GM23248 (cell line): ENCODE measurements around the gene ERG. TPM values are rescaled to one million over a fixed set of nuclear protein-coding genes. Genes with fewer than 3 reads are reported as not detected.

ENCODE experiments used
- DNase-seq: peaks from one replicate; pipeline ENCODE4 v3.0.0-alpha.2; 2015
- H2AFZ ChIP-seq: fragments of 200-600 bp; sonication (generic); 2 replicates; pipeline ENCODE4 v1.6.1; 2016; ENCODE audit warnings: antibody characterized with exemption
- H3F3A ChIP-seq: fragments of 200-600 bp; sonication (generic); 2 replicates; pipeline ENCODE4 v1.6.1; 2016; ENCODE audit warnings: mild to moderate bottlenecking, antibody characterized with exemption, mixed run types; ENCODE audit not compliant: insufficient read depth
- H3K27ac ChIP-seq: fragments of 200-600 bp; sonication (generic); 2 replicates; pipeline ENCODE4 v1.5.1; 2016; ENCODE audit warnings: mild to moderate bottlenecking
- H3K27me3 ChIP-seq: fragments of 200-600 bp; sonication (generic); replicated peaks from 2 replicates; pipeline ENCODE4 v1.6.1; 2016; ENCODE audit warnings: mild to moderate bottlenecking; ENCODE audit not compliant: insufficient read depth
- H3K36me3 ChIP-seq: fragments of 200-600 bp; sonication (generic); 2 replicates; pipeline ENCODE4 v1.6.1; 2016; ENCODE audit warnings: low read depth, mild to moderate bottlenecking
- H3K4me1 ChIP-seq: fragments of 200-600 bp; sonication (generic); 2 replicates; pipeline ENCODE4 v1.6.1; 2016; ENCODE audit warnings: mild to moderate bottlenecking; ENCODE audit not compliant: insufficient read depth
- H3K4me2 ChIP-seq: fragments of 200-600 bp; sonication (generic); one replicate; pipeline ENCODE4 v1.6.1; 2016; ENCODE audit warnings: mild to moderate bottlenecking; ENCODE audit not compliant: unreplicated experiment
- H3K4me3 ChIP-seq: fragments of 200-600 bp; sonication (generic); 2 replicates; pipeline ENCODE4 v1.5.1; 2016; ENCODE audit warnings: mild to moderate bottlenecking
- H3K79me2 ChIP-seq: fragments of 200-600 bp; sonication (generic); 2 replicates; pipeline ENCODE4 v1.6.1; 2016; ENCODE audit warnings: mild to moderate bottlenecking; ENCODE audit not compliant: insufficient read depth
- H3K9ac ChIP-seq: fragments of 200-600 bp; sonication (generic); 2 replicates; pipeline ENCODE4 v1.6.1; 2016; ENCODE audit warnings: mild to moderate bottlenecking
- H3K9me2 ChIP-seq: fragments of 200-600 bp; sonication (generic); 2 replicates; pipeline ENCODE4 v1.6.1; 2016; ENCODE audit warnings: mixed run types, mild to moderate bottlenecking, moderate library complexity; ENCODE audit not compliant: insufficient read depth
- H3K9me3 ChIP-seq: fragments of 200-600 bp; sonication (generic); one replicate; pipeline ENCODE4 v1.6.1; 2017; ENCODE audit warnings: low read depth
- H4K20me1 ChIP-seq: fragments of 200-600 bp; sonication (generic); 2 replicates; pipeline ENCODE4 v1.6.0; 2016; ENCODE audit not compliant: insufficient read depth
- EZH2 ChIP-seq: fragments of 200-600 bp; sonication (generic); IDR thresholded peaks from 2 replicates; pipeline ENCODE4 v1.6.1; 2018; ENCODE audit warnings: antibody characterized with exemption, mild to moderate bottlenecking; ENCODE audit not compliant: insufficient read depth, poor library complexity, severe bottlenecking
- EZH2phosphoT487 ChIP-seq: fragments of 200-600 bp; sonication (generic); IDR thresholded peaks from 2 replicates; pipeline ENCODE4 v1.6.1; 2018; ENCODE audit warnings: antibody characterized with exemption, moderate library complexity, mild to moderate bottlenecking, low read depth; ENCODE audit not compliant: insufficient read depth
- WGBS, 2 experiments: methylation state at CpG; one replicate each; pipeline ENCODE4 v1.1.6; 2015 to 2017; ENCODE audit warnings: low lambda C conversion rate in 2 of 2, low coverage in 1 of 2; ENCODE audit errors: missing lambda C conversion rate in 2 of 2; 5-methylcytosine and 5-hydroxymethylcytosine counted together
- in situ Hi-C: fragments of 300-500 bp; cut with MboI; formaldehyde crosslinking; loops from 2 replicates; pipeline ENCODE4 v1.15.0; 2020
- polyA plus RNA-seq: library from polyadenylated mRNA; unstranded; fragments of >200 nt; fragmentation: Nextera tagmentation; extraction: Ambion mirVana; gene quantifications from 2 replicates; pipeline ENCODE4 v1.2.1, GENCODE V29; 2016
- total RNA-seq: library from RNA; depleted of rRNA; stranded (reverse); fragments of >200 nt; shearing (Covaris generic); gene quantifications from 2 replicates; pipeline ENCODE4 v1.2.3, GENCODE V29; 2014

The ERG gene
- total and polyA plus RNA-seq, 2 experiments from 2014 or later, result 0.76 to 1.3 TPM

DNA sequence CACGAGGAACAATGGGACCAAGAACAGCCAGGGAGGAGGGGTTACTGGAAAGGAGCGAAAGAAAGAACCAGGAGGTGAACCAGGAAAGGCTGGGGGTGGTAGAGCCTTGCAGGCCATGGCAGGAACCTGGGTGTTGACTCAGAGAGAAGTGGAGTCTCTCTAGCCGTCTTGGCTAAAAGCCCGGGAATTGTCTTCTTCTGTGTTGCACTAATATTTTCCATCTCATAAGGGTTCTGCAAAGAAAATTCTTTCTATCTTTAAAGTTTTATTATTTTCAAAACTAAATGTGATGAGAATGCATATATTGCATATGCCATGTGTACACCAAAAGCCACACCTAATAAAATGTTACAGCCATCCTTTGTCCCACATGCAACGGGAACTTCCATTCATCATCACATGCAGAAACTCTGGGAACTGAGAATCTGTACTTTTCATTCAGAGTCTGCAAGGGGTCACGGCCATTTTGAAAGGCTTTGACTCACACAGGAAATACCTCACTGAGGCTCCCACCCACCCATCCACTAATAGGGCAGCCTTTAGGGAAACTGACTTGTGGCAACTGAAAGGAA lies 38.0 kb downstream of the ERG start:
- Histone ChIP-seq H3K9ac (peak overlapping the region; percentile 36; the same call in 1 of the 2 replicates), H3K4me2 (peak overlapping the region; percentile 18)
- peak; percentile 97 for DNase-seq

DNA sequence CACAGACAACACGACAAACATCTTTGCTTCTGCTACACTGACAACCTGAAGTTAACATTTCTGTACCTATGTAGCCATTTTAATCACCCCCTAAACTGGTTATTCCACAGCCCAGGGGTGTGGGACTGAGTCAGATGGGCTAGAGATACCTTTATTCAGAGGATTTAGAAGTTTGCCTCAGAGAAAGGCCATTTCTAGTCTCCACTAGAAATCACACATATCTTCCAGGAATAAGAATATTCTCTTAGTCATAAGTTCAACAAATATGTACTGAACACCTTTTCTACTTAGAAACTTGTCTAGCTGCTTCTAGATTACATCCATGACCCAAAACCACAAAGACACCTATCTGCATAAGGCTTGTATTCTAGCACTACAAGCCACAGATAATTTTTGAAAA lies 38.8 kb downstream of the ERG start:
- in situ Hi-C loops, result no loop called here
- H3F3A ChIP-seq, result peaks cover 18% of the 10 kb centered on the region
- H3K9me3 ChIP-seq, result no peaks in the 10 kb centered on the region
- no peaks in the 10 kb centered on the region for H3K36me3 ChIP-seq
- no peaks in the 10 kb centered on the region for H4K20me1 ChIP-seq
- H2AFZ ChIP-seq, result no peak overlapping the region
- H3K9ac ChIP-seq, result no peak overlapping the region
- no peaks in the 10 kb centered on the region for H3K9me2 ChIP-seq
- peak overlapping the region; percentile 79; the same call in 1 of the 2 replicates for H3K27ac ChIP-seq
- 88% methylated on average over 1 of the region's 1 CpG for WGBS, 2 experiments
- H3K4me1 ChIP-seq, result peaks cover 26% of the 10 kb centered on the region
- H3K79me2 ChIP-seq, result no peaks in the 10 kb centered on the region
- TF ChIP-seq EZH2phosphoT487, result no peak
- no peak for TF ChIP-seq EZH2
- no peaks in the 10 kb centered on the region for H3K27me3 ChIP-seq
- no peak for DNase-seq
- H3K4me3 ChIP-seq, result no peak overlapping the region
- no peak overlapping the region for H3K4me2 ChIP-seq

More for the DNA sequence above, 38.0 kb downstream of the ERG start:
- Histone ChIP-seq H3K4me1 (peaks cover 22% of the 10 kb centered on the region), H3K79me2 (no peaks in the 10 kb centered on the region), H3K27me3 (no peaks in the 10 kb centered on the region), H2AFZ (peak overlapping the region; percentile 21), H3K36me3 (no peaks in the 10 kb centered on the region), H3K4me3 (no peak overlapping the region), H4K20me1 (no peaks in the 10 kb centered on the region), H3K9me2 (no peaks in the 10 kb centered on the region), H3K27ac (peak overlapping the region; percentile 79), H3F3A (peaks cover 18% of the 10 kb centered on the region), H3K9me3 (no peaks in the 10 kb centered on the region)
- WGBS, 2 experiments, result 36 to 42% methylated on average over 6 of the region's 6 CpGs
- TF ChIP-seq EZH2 (no peak), EZH2phosphoT487 (no peak)
- in situ Hi-C loops, result no loop called here

DNA sequence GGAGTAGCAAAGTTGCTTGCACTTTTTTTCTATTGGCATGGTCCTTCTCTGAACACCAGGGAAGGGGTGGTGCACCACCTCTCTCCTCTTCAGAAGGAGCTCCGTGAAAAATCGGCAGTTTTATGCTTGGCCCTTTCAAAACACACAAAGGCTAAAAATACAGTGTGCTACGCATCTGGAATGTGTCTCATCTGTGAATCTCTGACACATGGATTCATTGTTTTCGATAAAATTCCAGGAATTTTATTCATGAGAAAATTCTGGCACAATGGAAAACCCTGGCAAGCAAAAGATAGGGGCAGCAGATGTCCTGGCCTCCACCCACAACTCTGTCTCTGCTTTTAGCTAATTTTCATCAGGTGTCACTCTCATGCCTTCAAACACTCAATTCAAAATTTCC lies 42.9 kb downstream of the ERG start:
- Histone ChIP-seq H4K20me1 (no peaks in the 10 kb centered on the region), H2AFZ (peak overlapping the region; percentile 50; the same call in 1 of the 2 replicates), H3F3A (peaks cover 7% of the 10 kb centered on the region), H3K4me3 (0 out of 2 replicates have a peak overlapping the region, but pooled peaks have one; percentile 26), H3K4me1 (peaks cover 18% of the 10 kb centered on the region), H3K4me2 (peak overlapping the region; percentile 58), H3K9ac (no peak overlapping the region), H3K79me2 (no peaks in the 10 kb centered on the region), H3K9me2 (no peaks in the 10 kb centered on the region), H3K27me3 (no peaks in the 10 kb centered on the region), H3K27ac (no peak overlapping the region), H3K9me3 (no peaks in the 10 kb centered on the region), H3K36me3 (no peaks in the 10 kb centered on the region)
- DNase-seq, result peak; percentile 36
- in situ Hi-C loops, result no loop called here
- 4 to 8% methylated on average over 4 of the region's 4 CpGs for WGBS, 2 experiments
- TF ChIP-seq EZH2 (no peak), EZH2phosphoT487 (no peak)

DNA sequence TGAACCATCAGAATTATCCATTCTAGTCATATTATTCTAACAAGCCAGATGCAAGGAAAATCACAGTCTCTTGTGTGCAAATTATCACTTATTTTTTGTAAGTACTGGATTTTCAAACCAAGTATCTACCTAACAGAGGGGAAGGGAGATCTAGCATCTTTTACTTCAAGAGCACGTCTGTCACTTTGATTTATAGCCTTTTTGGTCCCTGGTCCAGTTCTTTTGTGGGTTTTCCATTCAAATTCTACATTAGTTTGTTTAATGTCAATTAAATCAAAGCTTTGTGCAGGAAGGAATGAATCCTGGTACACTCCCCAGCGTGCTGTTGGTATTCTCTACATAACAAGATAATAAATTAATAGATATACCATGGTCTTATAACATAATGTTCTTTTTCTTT lies 43.6 kb downstream of the ERG start:
- no peak for DNase-seq
- 79 to 83% methylated on average over 2 of the region's 2 CpGs for WGBS, 2 experiments

More for the DNA sequence above, 43.6 kb downstream of the ERG start:
- H4K20me1 ChIP-seq, result no peaks in the 10 kb centered on the region
- H3K9me2 ChIP-seq, result no peaks in the 10 kb centered on the region
- peaks cover 13% of the 10 kb centered on the region for H3K4me1 ChIP-seq
- H3K9me3 ChIP-seq, result no peaks in the 10 kb centered on the region
- no peaks in the 10 kb centered on the region for H3K79me2 ChIP-seq
- H3K4me3 ChIP-seq, result no peak overlapping the region
- in situ Hi-C loops, result no loop called here
- H3K27ac ChIP-seq, result no peak overlapping the region
- no peaks in the 10 kb centered on the region for H3K27me3 ChIP-seq
- no peaks in the 10 kb centered on the region for H3K36me3 ChIP-seq
- TF ChIP-seq EZH2 (no peak), EZH2phosphoT487 (no peak)
- H3K9ac ChIP-seq, result no peak overlapping the region
- H2AFZ ChIP-seq, result no peak overlapping the region
- 0 out of 2 replicates have a peak, but pooled peaks cover 1% of the 10 kb centered on the region for H3F3A ChIP-seq
- peak overlapping the region; percentile 58 for H3K4me2 ChIP-seq
